Liver (tissue), 9 donors: ENCODE measurements around the gene TSPAN5. TPM values are rescaled to one million over a fixed set of nuclear protein-coding genes. Genes with fewer than 3 reads are reported as not detected.

ENCODE experiments used
- DNase-seq: peaks from one replicate; pipeline ENCODE4 v3.0.0-alpha.2; 2017; ENCODE audit warnings: low spot score
- H3K27ac ChIP-seq, 2 donors: one replicate each; pipeline ENCODE4 v1.7.0; 2013; ENCODE audit warnings: inconsistent platforms in 2 of 2, low read length in 2 of 2, control low read depth in 1 of 2, low read depth in 1 of 2, mild to moderate bottlenecking in 1 of 2
- H3K27me3 ChIP-seq, 4 donors: one replicate each; pipeline versions ENCODE4 v1.6.1 to v1.7.0; 2013; ENCODE audit warnings: low read length in 3 of 4, inconsistent platforms in 1 of 4, mild to moderate bottlenecking in 1 of 4, moderate library complexity in 1 of 4; ENCODE audit not compliant: control insufficient read depth in 4 of 4, insufficient read depth in 4 of 4
- H3K36me3 ChIP-seq, 4 donors: one replicate each; pipeline versions ENCODE4 v1.6.1 to v1.7.0; 2013; ENCODE audit warnings: low read length in 3 of 4, mild to moderate bottlenecking in 3 of 4, low read depth in 1 of 4, moderate library complexity in 1 of 4; ENCODE audit not compliant: control insufficient read depth in 4 of 4, insufficient read depth in 3 of 4
- H3K4me1 ChIP-seq, 4 donors: one replicate each; pipeline versions ENCODE4 v1.6.1 to v1.7.0; 2013; ENCODE audit warnings: low read length in 3 of 4, mild to moderate bottlenecking in 3 of 4, moderate library complexity in 1 of 4; ENCODE audit not compliant: control insufficient read depth in 4 of 4, insufficient read depth in 4 of 4
- H3K4me3 ChIP-seq, 3 donors: one replicate each; pipeline versions ENCODE4 v1.6.1 to v1.7.0; 2013; ENCODE audit warnings: low read length in 3 of 3, control low read depth in 1 of 3, low read depth in 1 of 3, mild to moderate bottlenecking in 1 of 3
- H3K9ac ChIP-seq, 2 donors: one replicate each; pipeline ENCODE4 v1.7.0; 2013; ENCODE audit warnings: low read length in 2 of 2, mild to moderate bottlenecking in 2 of 2, moderate library complexity in 2 of 2, control low read depth in 1 of 2, low read depth in 1 of 2
- H3K9me3 ChIP-seq, 4 donors: one replicate each; pipeline versions ENCODE4 v1.6.1 to v1.7.0; 2013; ENCODE audit warnings: low read length in 3 of 4; ENCODE audit not compliant: control insufficient read depth in 4 of 4
- EGR1 ChIP-seq, 2 donors: IDR thresholded peaks; 2 replicates each; pipeline ENCODE4 v1.6.1; 2016 to 2018; ENCODE audit warnings: antibody characterized with exemption in 2 of 2, low read depth in 2 of 2
- FOXA1 ChIP-seq: IDR thresholded peaks from 2 replicates; pipeline ENCODE4 v1.6.1; 2016; ENCODE audit warnings: antibody characterized with exemption
- FOXA2 ChIP-seq: IDR thresholded peaks from 2 replicates; pipeline ENCODE4 v1.6.1; 2016; ENCODE audit warnings: antibody characterized with exemption
- GABPA ChIP-seq, 2 donors: IDR thresholded peaks in 1 of 2; conservative IDR thresholded peaks in 1 of 2; 2 replicates each; pipeline ENCODE4 v1.6.1; 2016; ENCODE audit warnings: antibody characterized with exemption in 2 of 2, mild to moderate bottlenecking in 1 of 2, moderate library complexity in 1 of 2
- HNF4A ChIP-seq, 2 donors: conservative IDR thresholded peaks; 2 replicates each; pipeline ENCODE4 v1.6.1; 2016; ENCODE audit warnings: antibody characterized with exemption in 2 of 2, mild to moderate bottlenecking in 2 of 2
- HNF4G ChIP-seq: IDR thresholded peaks from 2 replicates; pipeline ENCODE4 v1.6.1; 2016; ENCODE audit warnings: antibody characterized with exemption
- JUND ChIP-seq, 2 donors: IDR thresholded peaks; 2 replicates each; pipeline ENCODE4 v1.6.1; 2016; ENCODE audit warnings: antibody characterized with exemption in 2 of 2
- NR2F2 ChIP-seq: IDR thresholded peaks from 2 replicates; pipeline ENCODE4 v1.6.1; 2016; ENCODE audit warnings: antibody characterized with exemption
- RAD21 ChIP-seq, 2 donors: IDR thresholded peaks; 2 replicates each; pipeline ENCODE4 v1.6.1; 2016; ENCODE audit warnings: antibody characterized with exemption in 2 of 2, mild to moderate bottlenecking in 2 of 2
- RXRA ChIP-seq, 2 donors: IDR thresholded peaks; 2 replicates each; pipeline ENCODE4 v1.6.1; 2017 to 2018; ENCODE audit warnings: antibody characterized with exemption in 2 of 2, mild to moderate bottlenecking in 1 of 2
- SP1 ChIP-seq: IDR thresholded peaks from 2 replicates; pipeline ENCODE4 v1.6.1; 2018; ENCODE audit warnings: antibody characterized with exemption, mild to moderate bottlenecking
- TAF1 ChIP-seq: conservative IDR thresholded peaks from 2 replicates; pipeline ENCODE4 v1.6.1; 2016; ENCODE audit warnings: antibody characterized with exemption, mild to moderate bottlenecking
- YY1 ChIP-seq: IDR thresholded peaks from 2 replicates; pipeline ENCODE4 v1.6.1; 2016; ENCODE audit warnings: antibody characterized with exemption, mild to moderate bottlenecking
- WGBS: extraction: QIAGEN DNeasy Blood & Tissue Kit; methylation state at CpG from one replicate; pipeline ENCODE4 v1.1.7; 2013; 5-methylcytosine and 5-hydroxymethylcytosine counted together
- polyA plus RNA-seq, 2 donors: library from polyadenylated mRNA; stranded (reverse) in 1 of 2; unstranded in 1 of 2; fragments of 200-250 nt in 1 of 2; fragments of >200 nt in 1 of 2; fragmentation: Nextera tagmentation in 1 of 2; extraction: Ambion mirVana in 1 of 2; gene quantifications; one replicate each; pipeline versions ENCODE4 v1.2.1 to v1.2.3, GENCODE V29; 2013 to 2015
- total RNA-seq, 2 donors: library from RNA; depleted of rRNA; stranded (reverse); fragments of >200 nt; gene quantifications; one replicate each; pipeline ENCODE4 v1.2.3, GENCODE V29; 2014
- TF ChIP-seq, protein P1 (sequence below): IDR thresholded peaks from 2 replicates; pipeline ENCODE4 v1.6.1; 2016; ENCODE audit warnings: antibody characterized with exemption
- TF ChIP-seq, protein P2 (sequence below): fragments of 150-350 bp; IDR thresholded peaks from 2 replicates; pipeline ENCODE4 v1.5.1; 2017; ENCODE audit warnings: improper control_type of control experiment, low read depth, low read length; ENCODE audit not compliant: missing input control
- TF ChIP-seq, protein P3 (sequence below): IDR thresholded peaks from 2 replicates; pipeline ENCODE4 v1.6.1; 2016; ENCODE audit warnings: antibody characterized with exemption, mild to moderate bottlenecking
- TF ChIP-seq, protein P4 (sequence below): IDR thresholded peaks from 2 replicates; pipeline ENCODE4 v1.6.1; 2016; ENCODE audit warnings: antibody characterized with exemption
- TF ChIP-seq, protein P5 (sequence below): IDR thresholded peaks from 2 replicates; pipeline ENCODE4 v1.6.1; 2016; ENCODE audit warnings: antibody characterized with exemption
- donor health status: healthy.
- donor health status: healthy.
- donor health status: healthy.
- donor health status: healthy.
- donor health status: healthy.

The TSPAN5 gene
- total and polyA plus RNA-seq, 4 donors = 0.36 to 54.0 (median 0.63) TPM

DNA sequence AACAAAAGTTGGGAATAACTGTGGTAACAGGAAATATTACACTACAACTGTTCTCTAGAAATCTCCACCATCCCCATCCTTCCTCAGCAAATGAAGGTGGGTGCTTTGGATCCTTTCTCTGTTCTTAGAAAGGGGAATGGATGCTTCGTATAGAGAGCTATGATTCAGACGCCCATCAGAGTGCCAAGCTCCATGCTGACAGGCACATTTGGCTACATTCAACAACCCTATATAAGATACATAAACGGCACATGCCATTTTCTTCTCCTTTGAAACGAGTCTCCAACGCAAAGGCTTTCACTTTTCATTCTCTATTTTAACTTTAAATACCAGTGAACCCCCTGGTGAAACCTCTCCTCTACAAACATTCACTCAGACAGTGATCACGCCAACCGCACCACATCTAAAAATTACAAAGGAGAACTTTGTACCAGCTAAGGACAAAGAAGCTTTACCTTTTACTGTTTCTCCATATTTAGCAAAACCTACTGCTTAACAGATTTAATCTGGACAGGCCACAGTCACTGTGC is 172.5 kb downstream of the TSPAN5 start:
- no peak overlapping the region for H3K27ac ChIP-seq
- no peaks in the 10 kb centered on the region for H3K36me3 ChIP-seq
- H3K4me3 ChIP-seq = no peak overlapping the region
- TF ChIP-seq RXRA (IDR thresholded peaks at IDR 0.05) (no peak), TAF1 (no peak), EGR1 (IDR thresholded peaks at IDR 0.05; ENCODE audit: low read depth in 2 of 2) (no peak), HNF4G (no peak), NR2F2 (no peak), FOXA1 (no peak), RAD21 (IDR thresholded peaks at IDR 0.05) (no peak), SP1 (no peak), YY1 (no peak), JUND (IDR thresholded peaks at IDR 0.05) (no peak), GABPA (IDR thresholded peaks at IDR 0.05 in 1 of 2, conservative IDR thresholded peaks at IDR 0.05 in 1 of 2) (no peak), FOXA2 (no peak), HNF4A (conservative IDR thresholded peaks at IDR 0.05) (no peak)
- TF ChIP-seq, protein P1, sequence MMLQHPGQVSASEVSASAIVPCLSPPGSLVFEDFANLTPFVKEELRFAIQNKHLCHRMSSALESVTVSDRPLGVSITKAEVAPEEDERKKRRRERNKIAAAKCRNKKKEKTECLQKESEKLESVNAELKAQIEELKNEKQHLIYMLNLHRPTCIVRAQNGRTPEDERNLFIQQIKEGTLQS = no peak
- TF ChIP-seq, protein P2, sequence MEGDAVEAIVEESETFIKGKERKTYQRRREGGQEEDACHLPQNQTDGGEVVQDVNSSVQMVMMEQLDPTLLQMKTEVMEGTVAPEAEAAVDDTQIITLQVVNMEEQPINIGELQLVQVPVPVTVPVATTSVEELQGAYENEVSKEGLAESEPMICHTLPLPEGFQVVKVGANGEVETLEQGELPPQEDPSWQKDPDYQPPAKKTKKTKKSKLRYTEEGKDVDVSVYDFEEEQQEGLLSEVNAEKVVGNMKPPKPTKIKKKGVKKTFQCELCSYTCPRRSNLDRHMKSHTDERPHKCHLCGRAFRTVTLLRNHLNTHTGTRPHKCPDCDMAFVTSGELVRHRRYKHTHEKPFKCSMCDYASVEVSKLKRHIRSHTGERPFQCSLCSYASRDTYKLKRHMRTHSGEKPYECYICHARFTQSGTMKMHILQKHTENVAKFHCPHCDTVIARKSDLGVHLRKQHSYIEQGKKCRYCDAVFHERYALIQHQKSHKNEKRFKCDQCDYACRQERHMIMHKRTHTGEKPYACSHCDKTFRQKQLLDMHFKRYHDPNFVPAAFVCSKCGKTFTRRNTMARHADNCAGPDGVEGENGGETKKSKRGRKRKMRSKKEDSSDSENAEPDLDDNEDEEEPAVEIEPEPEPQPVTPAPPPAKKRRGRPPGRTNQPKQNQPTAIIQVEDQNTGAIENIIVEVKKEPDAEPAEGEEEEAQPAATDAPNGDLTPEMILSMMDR = no peak
- TF ChIP-seq, protein P3, sequence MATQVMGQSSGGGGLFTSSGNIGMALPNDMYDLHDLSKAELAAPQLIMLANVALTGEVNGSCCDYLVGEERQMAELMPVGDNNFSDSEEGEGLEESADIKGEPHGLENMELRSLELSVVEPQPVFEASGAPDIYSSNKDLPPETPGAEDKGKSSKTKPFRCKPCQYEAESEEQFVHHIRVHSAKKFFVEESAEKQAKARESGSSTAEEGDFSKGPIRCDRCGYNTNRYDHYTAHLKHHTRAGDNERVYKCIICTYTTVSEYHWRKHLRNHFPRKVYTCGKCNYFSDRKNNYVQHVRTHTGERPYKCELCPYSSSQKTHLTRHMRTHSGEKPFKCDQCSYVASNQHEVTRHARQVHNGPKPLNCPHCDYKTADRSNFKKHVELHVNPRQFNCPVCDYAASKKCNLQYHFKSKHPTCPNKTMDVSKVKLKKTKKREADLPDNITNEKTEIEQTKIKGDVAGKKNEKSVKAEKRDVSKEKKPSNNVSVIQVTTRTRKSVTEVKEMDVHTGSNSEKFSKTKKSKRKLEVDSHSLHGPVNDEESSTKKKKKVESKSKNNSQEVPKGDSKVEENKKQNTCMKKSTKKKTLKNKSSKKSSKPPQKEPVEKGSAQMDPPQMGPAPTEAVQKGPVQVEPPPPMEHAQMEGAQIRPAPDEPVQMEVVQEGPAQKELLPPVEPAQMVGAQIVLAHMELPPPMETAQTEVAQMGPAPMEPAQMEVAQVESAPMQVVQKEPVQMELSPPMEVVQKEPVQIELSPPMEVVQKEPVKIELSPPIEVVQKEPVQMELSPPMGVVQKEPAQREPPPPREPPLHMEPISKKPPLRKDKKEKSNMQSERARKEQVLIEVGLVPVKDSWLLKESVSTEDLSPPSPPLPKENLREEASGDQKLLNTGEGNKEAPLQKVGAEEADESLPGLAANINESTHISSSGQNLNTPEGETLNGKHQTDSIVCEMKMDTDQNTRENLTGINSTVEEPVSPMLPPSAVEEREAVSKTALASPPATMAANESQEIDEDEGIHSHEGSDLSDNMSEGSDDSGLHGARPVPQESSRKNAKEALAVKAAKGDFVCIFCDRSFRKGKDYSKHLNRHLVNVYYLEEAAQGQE = no peak
- TF ChIP-seq, protein P4, sequence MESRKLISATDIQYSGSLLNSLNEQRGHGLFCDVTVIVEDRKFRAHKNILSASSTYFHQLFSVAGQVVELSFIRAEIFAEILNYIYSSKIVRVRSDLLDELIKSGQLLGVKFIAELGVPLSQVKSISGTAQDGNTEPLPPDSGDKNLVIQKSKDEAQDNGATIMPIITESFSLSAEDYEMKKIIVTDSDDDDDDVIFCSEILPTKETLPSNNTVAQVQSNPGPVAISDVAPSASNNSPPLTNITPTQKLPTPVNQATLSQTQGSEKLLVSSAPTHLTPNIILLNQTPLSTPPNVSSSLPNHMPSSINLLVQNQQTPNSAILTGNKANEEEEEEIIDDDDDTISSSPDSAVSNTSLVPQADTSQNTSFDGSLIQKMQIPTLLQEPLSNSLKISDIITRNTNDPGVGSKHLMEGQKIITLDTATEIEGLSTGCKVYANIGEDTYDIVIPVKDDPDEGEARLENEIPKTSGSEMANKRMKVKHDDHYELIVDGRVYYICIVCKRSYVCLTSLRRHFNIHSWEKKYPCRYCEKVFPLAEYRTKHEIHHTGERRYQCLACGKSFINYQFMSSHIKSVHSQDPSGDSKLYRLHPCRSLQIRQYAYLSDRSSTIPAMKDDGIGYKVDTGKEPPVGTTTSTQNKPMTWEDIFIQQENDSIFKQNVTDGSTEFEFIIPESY = no peak
- TF ChIP-seq, protein P5, sequence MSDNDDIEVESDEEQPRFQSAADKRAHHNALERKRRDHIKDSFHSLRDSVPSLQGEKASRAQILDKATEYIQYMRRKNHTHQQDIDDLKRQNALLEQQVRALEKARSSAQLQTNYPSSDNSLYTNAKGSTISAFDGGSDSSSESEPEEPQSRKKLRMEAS = no peak
- H3K9ac ChIP-seq = no peak overlapping the region
- DNase-seq = no peak
- peaks cover 0 to 4% (median 2%) of the 10 kb centered on the region in 4 donors for H3K4me1 ChIP-seq
- 88% methylated on average over 7 of the region's 7 CpGs for WGBS
- no peaks in the 10 kb centered on the region for H3K27me3 ChIP-seq
- no peaks in the 10 kb centered on the region for H3K9me3 ChIP-seq
